H1 (cell line): ENCODE data around the gene PKN1. TPM values are rescaled to one million over a fixed set of nuclear protein-coding genes. Genes with fewer than 3 reads are reported as not detected.
A peak's percentile ranks its signal among the peaks of the same experiment; 100 is the strongest.

ENCODE experiments used
- ASH2L ChIP-seq: fragments of 200-600, 300-600 bp; sonication (generic); IDR thresholded peaks from one replicate; pipeline ENCODE4 v1.7.1; 2017; ENCODE audit warnings: low read length
- BRCA1 ChIP-seq: IDR thresholded peaks from 2 replicates; pipeline ENCODE4 v1.6.1; 2012; ENCODE audit warnings: low read depth, low read length, improper control_type of control experiment
- CBX5 ChIP-seq: fragments of 300-800, 300-1000 bp; sonication (generic); IDR thresholded peaks from 2 replicates; pipeline ENCODE4 v1.7.1; 2016; ENCODE audit warnings: antibody characterized with exemption, low read length, low read depth
- CEBPB ChIP-seq: IDR thresholded peaks from 2 replicates; pipeline ENCODE4 v1.6.1; 2012; ENCODE audit warnings: low read depth, low read length
- CHD1 ChIP-seq: IDR thresholded peaks from 2 replicates; pipeline ENCODE4 v1.6.1; 2012; ENCODE audit warnings: low read depth, low read length, improper control_type of control experiment
- EGR1 ChIP-seq: IDR thresholded peaks from 2 replicates; pipeline ENCODE4 v1.6.1; 2011; ENCODE audit warnings: low read depth, low read length, borderline replicate concordance
- FOSL1 ChIP-seq: IDR thresholded peaks from 2 replicates; pipeline ENCODE4 v1.6.1; 2011; ENCODE audit warnings: mild to moderate bottlenecking, low read depth, low read length, moderate library complexity; ENCODE audit not compliant: insufficient read depth
- GTF2F1 ChIP-seq: IDR thresholded peaks from 2 replicates; pipeline ENCODE4 v1.6.1; 2012; ENCODE audit warnings: low read depth, low read length, improper control_type of control experiment, borderline replicate concordance
- HDAC6 ChIP-seq: IDR thresholded peaks from one replicate; pipeline ENCODE4 v1.7.1; 2012; ENCODE audit warnings: low read depth, mild to moderate bottlenecking, inconsistent platforms, low read length, moderate library complexity
- KDM4A ChIP-seq: IDR thresholded peaks from one replicate; pipeline ENCODE4 v1.7.1; 2012; ENCODE audit warnings: low read depth, mild to moderate bottlenecking, moderate library complexity, low read length, inconsistent platforms; ENCODE audit not compliant: severe bottlenecking
- MAFK ChIP-seq: IDR thresholded peaks from 2 replicates; pipeline ENCODE4 v1.6.1; 2012; ENCODE audit warnings: low read depth, mild to moderate bottlenecking, improper control_type of control experiment, low read length
- NRF1 ChIP-seq: IDR thresholded peaks from 2 replicates; pipeline ENCODE4 v1.6.1; 2011; ENCODE audit warnings: mild to moderate bottlenecking, low read depth, low read length, improper control_type of control experiment
- PHF8 ChIP-seq: fragments of 200-600 bp; sonication (generic); conservative IDR thresholded peaks from 2 replicates; pipeline ENCODE4 v1.7.1; 2012; ENCODE audit warnings: low read depth, mild to moderate bottlenecking, inconsistent platforms, low read length, moderate library complexity
- POLR2A ChIP-seq, 2 experiments: IDR thresholded peaks; 1 replicate in 1 of 2; 2 replicates in 1 of 2; pipeline ENCODE4 v1.6.1; 2011; ENCODE audit warnings: low read depth in 2 of 2, low read length in 2 of 2, mild to moderate bottlenecking in 2 of 2; ENCODE audit errors: control extremely low read depth in 1 of 2
- POLR2AphosphoS5 ChIP-seq: IDR thresholded peaks from 2 replicates; pipeline ENCODE4 v1.6.1; 2011; ENCODE audit warnings: low read depth, low read length
- RFX5 ChIP-seq: IDR thresholded peaks from 2 replicates; pipeline ENCODE4 v1.6.1; 2011; ENCODE audit warnings: low read depth, low read length, improper control_type of control experiment, borderline replicate concordance
- RXRA ChIP-seq: IDR thresholded peaks from 2 replicates; pipeline ENCODE4 v1.6.1; 2011; ENCODE audit warnings: low read depth, mild to moderate bottlenecking, low read length, moderate library complexity; ENCODE audit not compliant: insufficient read depth
- SAP30 ChIP-seq: fragments of 300-600 bp; sonication (generic); IDR thresholded peaks from 2 replicates; pipeline ENCODE4 v1.7.1; 2012; ENCODE audit warnings: low read length, moderate library complexity, mild to moderate bottlenecking, inconsistent platforms; ENCODE audit not compliant: insufficient read depth, insufficient replicate concordance
- SIRT6 ChIP-seq: IDR thresholded peaks from one replicate; pipeline ENCODE4 v1.7.1; 2012; ENCODE audit warnings: low read length, inconsistent platforms
- SIX5 ChIP-seq: IDR thresholded peaks from 2 replicates; pipeline ENCODE4 v1.6.1; 2011; ENCODE audit warnings: mild to moderate bottlenecking, low read depth, low read length
- SP2 ChIP-seq: IDR thresholded peaks from 2 replicates; pipeline ENCODE4 v1.6.1; 2012; ENCODE audit warnings: mild to moderate bottlenecking, low read length, inconsistent platforms
- TBP ChIP-seq: IDR thresholded peaks from 2 replicates; pipeline ENCODE4 v1.6.1; 2011; ENCODE audit warnings: low read depth, low read length, improper control_type of control experiment
- TCF12 ChIP-seq: IDR thresholded peaks from 2 replicates; pipeline ENCODE4 v1.6.1; 2011; ENCODE audit warnings: low read depth, mild to moderate bottlenecking, low read length
- polyA plus RNA-seq, 7 experiments: library from polyadenylated mRNA; depleted of rRNA in 3 of 7; stranded (reverse) in 5 of 7; unstranded in 2 of 7; fragments of >200 nt in 5 of 7; fragments of 200-250 nt in 2 of 7; gene quantifications; 1 replicate in 5 of 7; 2 replicates in 1 of 7; 4 replicates in 1 of 7; pipeline versions ENCODE4 v1.2.1 to v1.2.3, GENCODE V29; 2011 to 2013; ENCODE audit warnings: missing spikeins in 2 of 7, mixed read lengths in 2 of 7
- total RNA-seq: library from RNA; stranded (reverse); fragmentation: NEBNext Ultra II Directional; extraction: Animal tissue kit (Norgen Biotek cat#: 25700); gene quantifications from 2 replicates; pipeline ENCODE4 v1.2.1, GENCODE V29; 2021
- TF ChIP-seq, protein P1 (sequence below): IDR thresholded peaks from 2 replicates; pipeline ENCODE4 v1.6.1; 2012; ENCODE audit warnings: inconsistent platforms

PKN1 gene
- total and polyA plus RNA-seq, 2 of the 8 experiments (the other 6 are each of a cell fraction or from before 2014, with no cell fraction given), result 65.2 to 162 TPM

DNA sequence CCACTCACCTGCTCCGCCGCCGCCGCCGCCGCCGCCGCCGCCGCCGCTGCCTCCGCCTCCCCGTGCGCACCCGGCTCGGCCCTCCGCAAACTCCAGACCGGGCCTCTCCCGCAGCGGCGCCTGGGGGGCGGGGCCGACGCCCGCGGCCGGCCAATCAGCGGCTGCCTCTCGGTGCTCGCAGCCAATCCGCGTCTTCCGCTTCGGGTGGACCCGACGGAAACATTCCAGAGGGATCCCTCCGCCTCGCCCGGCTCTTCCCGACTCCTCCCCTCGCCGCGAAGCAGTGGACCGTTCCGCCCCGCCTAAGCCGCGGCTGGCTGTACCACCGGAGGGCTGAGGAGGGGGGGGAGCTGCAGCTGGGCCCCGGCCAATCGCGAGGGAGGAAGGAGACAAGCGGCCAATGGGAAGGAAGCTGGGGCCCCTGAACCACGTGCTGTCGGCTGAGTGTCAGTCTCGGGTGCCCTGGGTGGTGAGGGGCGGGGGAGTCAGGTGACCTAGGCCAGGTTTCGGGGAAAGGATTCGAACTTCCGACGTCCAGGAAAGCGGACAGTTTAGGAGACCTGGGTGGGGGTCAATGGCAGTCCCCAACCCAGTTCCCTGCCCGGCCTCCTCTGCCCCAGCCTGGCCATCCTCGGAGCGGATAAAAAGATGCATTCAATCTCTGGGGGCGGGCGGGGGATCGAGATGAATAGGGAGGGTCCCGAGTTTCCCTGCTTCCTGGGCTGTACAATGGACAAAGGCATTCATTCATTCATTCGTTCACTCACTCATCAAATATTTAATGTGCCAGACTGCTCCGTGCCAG is 63.1 kb downstream of the PKN1 start, which contains the start of gene GIPC1 (continued):
- TF ChIP-seq RXRA (no peak), BRCA1 (no peak), SP2 (no peak), CEBPB (no peak), SIRT6 (no peak), TBP (peak; percentile 40; the same call in 1 of the 2 replicates), MAFK (no peak), CBX5 (no peak), ASH2L (no peak), PHF8 (no peak), SAP30 (no peak), FOSL1 (no peak), POLR2A (IDR thresholded peaks at IDR 0.05; ENCODE audit: control extremely low read depth in 1 of 2, low read depth in 2 of 2, low read length in 2 of 2) (no peak), POLR2AphosphoS5 (no peak), NRF1 (no peak), HDAC6 (no peak), TCF12 (no peak), KDM4A (peak; percentile 49), RFX5 (no peak), EGR1 (no peak; the same call in 1 of the 2 replicates), GTF2F1 (0 out of 2 replicates have a peak, but pooled peaks have one; percentile 41), SIX5 (0 out of 2 replicates have a peak, but pooled peaks have one; percentile 42), CHD1 (peak; percentile 96)
- TF ChIP-seq, protein P1, sequence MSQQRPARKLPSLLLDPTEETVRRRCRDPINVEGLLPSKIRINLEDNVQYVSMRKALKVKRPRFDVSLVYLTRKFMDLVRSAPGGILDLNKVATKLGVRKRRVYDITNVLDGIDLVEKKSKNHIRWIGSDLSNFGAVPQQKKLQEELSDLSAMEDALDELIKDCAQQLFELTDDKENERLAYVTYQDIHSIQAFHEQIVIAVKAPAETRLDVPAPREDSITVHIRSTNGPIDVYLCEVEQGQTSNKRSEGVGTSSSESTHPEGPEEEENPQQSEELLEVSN, result peak; percentile 46; the same call in 1 of the 2 replicates
